ENCODE measurements around the gene INO80.
"Not testable (repeated sequence)": the region's sequence is repeated elsewhere in the genome, so short reads cannot be mapped to it uniquely, and the experiment has no call there.

Gene INO80

GRCh38 chr15:40978141-40978540 lies 137.9 kb downstream of the INO80 start:
- DNase-seq = no peak
- no peak overlapping the region for H3K4me3 ChIP-seq (ENCODE audit: insufficient read depth, low read depth, low read length, poor library complexity, severe bottlenecking)
- H3K27me3 ChIP-seq (replicated peaks; ENCODE audit: control insufficient read depth, insufficient read depth, low read length, poor library complexity, severe bottlenecking) = no peaks in the 10 kb centered on the region
- H3K9me3 ChIP-seq (ENCODE audit: control insufficient read depth, low read length) = no peaks in the 10 kb centered on the region
- no peak overlapping the region for H3K27ac ChIP-seq (ENCODE audit: insufficient read depth, low read length, poor library complexity, severe bottlenecking)
- peaks cover 51% of the 10 kb centered on the region for H3K36me3 ChIP-seq (ENCODE audit: control insufficient read depth, insufficient read depth, low read length)
- H3K4me1 ChIP-seq (ENCODE audit: control insufficient read depth, insufficient read depth, low read length, poor library complexity, severe bottlenecking) = no peaks in the 10 kb centered on the region

GRCh38 chr15:40976819-40977218 lies 139.3 kb downstream of the INO80 start:
- Histone ChIP-seq H3K27ac (ENCODE audit: insufficient read depth, low read length, poor library complexity, severe bottlenecking) (no peak overlapping the region), H3K36me3 (ENCODE audit: control insufficient read depth, insufficient read depth, low read length) (peaks cover 38% of the 10 kb centered on the region), H3K27me3 (replicated peaks; ENCODE audit: control insufficient read depth, insufficient read depth, low read length, poor library complexity, severe bottlenecking) (no peaks in the 10 kb centered on the region), H3K4me1 (ENCODE audit: control insufficient read depth, insufficient read depth, low read length, poor library complexity, severe bottlenecking) (no peaks in the 10 kb centered on the region), H3K4me3 (ENCODE audit: insufficient read depth, low read depth, low read length, poor library complexity, severe bottlenecking) (no peak overlapping the region), H3K9me3 (ENCODE audit: control insufficient read depth, low read length) (no peaks in the 10 kb centered on the region)
- DNase-seq = no peak

GRCh38 chr15:40974879-40975278 lies 141.2 kb downstream of the INO80 start:
- no peak overlapping the region for H3K27ac ChIP-seq (ENCODE audit: insufficient read depth, low read length, poor library complexity, severe bottlenecking)
- H3K4me1 ChIP-seq (ENCODE audit: control insufficient read depth, insufficient read depth, low read length, poor library complexity, severe bottlenecking) = no peaks in the 10 kb centered on the region
- H3K9me3 ChIP-seq (ENCODE audit: control insufficient read depth, low read length) = no peaks in the 10 kb centered on the region
- H3K27me3 ChIP-seq (replicated peaks; ENCODE audit: control insufficient read depth, insufficient read depth, low read length, poor library complexity, severe bottlenecking) = no peaks in the 10 kb centered on the region
- peaks cover 20% of the 10 kb centered on the region for H3K36me3 ChIP-seq (ENCODE audit: control insufficient read depth, insufficient read depth, low read length)
- DNase-seq = no peak
- no peak overlapping the region for H3K4me3 ChIP-seq (ENCODE audit: insufficient read depth, low read depth, low read length, poor library complexity, severe bottlenecking)

- Histone ChIP-seq H3K36me3 (ENCODE audit: control insufficient read depth, insufficient read depth, low read length) (no peaks in the 10 kb centered on the region), H3K27ac (ENCODE audit: insufficient read depth, low read length, poor library complexity, severe bottlenecking) (no peak overlapping the region), H3K4me1 (ENCODE audit: control insufficient read depth, insufficient read depth, low read length, poor library complexity, severe bottlenecking) (no peaks in the 10 kb centered on the region), H3K4me3 (ENCODE audit: insufficient read depth, low read depth, low read length, poor library complexity, severe bottlenecking) (no peak overlapping the region), H3K27me3 (replicated peaks; ENCODE audit: control insufficient read depth, insufficient read depth, low read length, poor library complexity, severe bottlenecking) (no peaks in the 10 kb centered on the region), H3K9me3 (ENCODE audit: control insufficient read depth, low read length) (no peaks in the 10 kb centered on the region)
- no peak for DNase-seq
Observed at GRCh38 chr15:40969363-40969762, 146.7 kb downstream of the INO80 start.

GRCh38 chr15:40968290-40969085 lies 147.6 kb downstream of the INO80 start:
- H3K27me3 ChIP-seq (replicated peaks; ENCODE audit: control insufficient read depth, insufficient read depth, low read length, poor library complexity, severe bottlenecking) = no peaks in the 10 kb centered on the region
- H3K27ac ChIP-seq (ENCODE audit: insufficient read depth, low read length, poor library complexity, severe bottlenecking) = no peak overlapping the region
- no peak overlapping the region for H3K4me3 ChIP-seq (ENCODE audit: insufficient read depth, low read depth, low read length, poor library complexity, severe bottlenecking)
- H3K9me3 ChIP-seq (ENCODE audit: control insufficient read depth, low read length) = no peaks in the 10 kb centered on the region
- no peaks in the 10 kb centered on the region for H3K36me3 ChIP-seq (ENCODE audit: control insufficient read depth, insufficient read depth, low read length)
- DNase-seq = no peak
- H3K4me1 ChIP-seq (ENCODE audit: control insufficient read depth, insufficient read depth, low read length, poor library complexity, severe bottlenecking) = no peaks in the 10 kb centered on the region

GRCh38 chr15:40964634-40965033 lies 151.4 kb downstream of the INO80 start:
- Histone ChIP-seq H3K4me3 (ENCODE audit: insufficient read depth, low read depth, low read length, poor library complexity, severe bottlenecking) (no peak overlapping the region), H3K27ac (ENCODE audit: insufficient read depth, low read length, poor library complexity, severe bottlenecking) (no peak overlapping the region), H3K27me3 (replicated peaks; ENCODE audit: control insufficient read depth, insufficient read depth, low read length, poor library complexity, severe bottlenecking) (no peaks in the 10 kb centered on the region), H3K36me3 (ENCODE audit: control insufficient read depth, insufficient read depth, low read length) (no peaks in the 10 kb centered on the region), H3K4me1 (ENCODE audit: control insufficient read depth, insufficient read depth, low read length, poor library complexity, severe bottlenecking) (no peaks in the 10 kb centered on the region), H3K9me3 (ENCODE audit: control insufficient read depth, low read length) (no peaks in the 10 kb centered on the region)
- DNase-seq = no peak

- DNase-seq = no peak
- Histone ChIP-seq H3K4me3 (ENCODE audit: insufficient read depth, low read depth, low read length, poor library complexity, severe bottlenecking) (no peak overlapping the region), H3K27ac (ENCODE audit: insufficient read depth, low read length, poor library complexity, severe bottlenecking) (no peak overlapping the region), H3K27me3 (replicated peaks; ENCODE audit: control insufficient read depth, insufficient read depth, low read length, poor library complexity, severe bottlenecking) (no peaks in the 10 kb centered on the region), H3K4me1 (ENCODE audit: control insufficient read depth, insufficient read depth, low read length, poor library complexity, severe bottlenecking) (no peaks in the 10 kb centered on the region), H3K9me3 (ENCODE audit: control insufficient read depth, low read length) (no peaks in the 10 kb centered on the region), H3K36me3 (ENCODE audit: control insufficient read depth, insufficient read depth, low read length) (no peaks in the 10 kb centered on the region)
Observed at GRCh38 chr15:40964006-40964405, 152.1 kb downstream of the INO80 start.

GRCh38 chr15:40963201-40963600 lies 152.9 kb downstream of the INO80 start:
- no peaks in the 10 kb centered on the region for H3K4me1 ChIP-seq (ENCODE audit: control insufficient read depth, insufficient read depth, low read length, poor library complexity, severe bottlenecking)
- no peaks in the 10 kb centered on the region for H3K27me3 ChIP-seq (replicated peaks; ENCODE audit: control insufficient read depth, insufficient read depth, low read length, poor library complexity, severe bottlenecking)
- no peaks in the 10 kb centered on the region for H3K9me3 ChIP-seq (ENCODE audit: control insufficient read depth, low read length)
- no peaks in the 10 kb centered on the region for H3K36me3 ChIP-seq (ENCODE audit: control insufficient read depth, insufficient read depth, low read length)
- DNase-seq = no peak
- no peak overlapping the region for H3K4me3 ChIP-seq (ENCODE audit: insufficient read depth, low read depth, low read length, poor library complexity, severe bottlenecking)
- H3K27ac ChIP-seq (ENCODE audit: insufficient read depth, low read length, poor library complexity, severe bottlenecking) = no peak overlapping the region

- DNase-seq; H3K4me3 ChIP-seq (ENCODE audit: insufficient read depth, low read depth, low read length, poor library complexity, severe bottlenecking); H3K27me3 ChIP-seq (replicated peaks; ENCODE audit: control insufficient read depth, insufficient read depth, low read length, poor library complexity, severe bottlenecking); H3K27ac ChIP-seq (ENCODE audit: insufficient read depth, low read length, poor library complexity, severe bottlenecking); H3K4me1 ChIP-seq (ENCODE audit: control insufficient read depth, insufficient read depth, low read length, poor library complexity, severe bottlenecking); H3K9me3 ChIP-seq (ENCODE audit: control insufficient read depth, low read length); H3K36me3 ChIP-seq (ENCODE audit: control insufficient read depth, insufficient read depth, low read length): not testable (repeated sequence)
Observed at GRCh38 chr15:40962317-40962716, 153.8 kb downstream of the INO80 start.

GRCh38 chr15:40961740-40962139 lies 154.3 kb downstream of the INO80 start:
- H3K27me3 ChIP-seq (replicated peaks; ENCODE audit: control insufficient read depth, insufficient read depth, low read length, poor library complexity, severe bottlenecking); H3K4me1 ChIP-seq (ENCODE audit: control insufficient read depth, insufficient read depth, low read length, poor library complexity, severe bottlenecking); H3K27ac ChIP-seq (ENCODE audit: insufficient read depth, low read length, poor library complexity, severe bottlenecking); H3K36me3 ChIP-seq (ENCODE audit: control insufficient read depth, insufficient read depth, low read length); DNase-seq; H3K4me3 ChIP-seq (ENCODE audit: insufficient read depth, low read depth, low read length, poor library complexity, severe bottlenecking); H3K9me3 ChIP-seq (ENCODE audit: control insufficient read depth, low read length): not testable (repeated sequence)

All from effector memory CD4-positive, alpha-beta T cell (primary cell).